HepG2 (cell line): ENCODE results near the gene HIGD1A. TPM values are rescaled to one million over a fixed set of nuclear protein-coding genes. Genes with fewer than 3 reads are reported as not detected.
A peak's percentile ranks its signal among the peaks of the same experiment; 100 is the strongest.

Experiments used
- ARNT ChIP-seq: fragments of 450-650 bp; IDR thresholded peaks from 2 replicates; pipeline ENCODE4 v1.6.1; 2017
- CEBPB ChIP-seq: IDR thresholded peaks from 2 replicates; pipeline ENCODE4 v1.6.1; 2011; ENCODE audit warnings: low read depth, low read length, improper control_type of control experiment, borderline replicate concordance
- CHD4 ChIP-seq: fragments of 200-600 bp; sonication (generic); IDR thresholded peaks from 2 replicates; pipeline ENCODE4 v1.7.0; 2017; ENCODE audit warnings: mild to moderate bottlenecking, low read length, borderline replicate concordance
- EEA1 ChIP-seq: sonication (generic); formaldehyde crosslinking; IDR thresholded peaks from 2 replicates; pipeline ENCODE4 v1.5.1; 2020; ENCODE audit warnings: mild to moderate bottlenecking, missing genetic modification reagents, borderline replicate concordance
- GATAD2A ChIP-seq: IDR thresholded peaks from 2 replicates; pipeline ENCODE4 v1.6.1; 2016
- HDAC1 ChIP-seq: sonication (generic); formaldehyde crosslinking; IDR thresholded peaks from 2 replicates; pipeline ENCODE4 v1.5.1; 2020; ENCODE audit warnings: mild to moderate bottlenecking, missing genetic modification reagents
- HDAC6 ChIP-seq: fragments of 200-600 bp; sonication (generic); IDR thresholded peaks from 2 replicates; pipeline ENCODE4 v1.7.0; 2017; ENCODE audit warnings: mild to moderate bottlenecking, antibody characterized with exemption, low read length, low read depth
- HNF4A ChIP-seq: sonication (generic); formaldehyde crosslinking; IDR thresholded peaks from 2 replicates; pipeline ENCODE4 v1.4.0; 2020; ENCODE audit warnings: missing genetic modification reagents
- ISL2 ChIP-seq: sonication (generic); formaldehyde crosslinking; IDR thresholded peaks from 2 replicates; pipeline ENCODE4 v1.5.0; 2020; ENCODE audit warnings: missing genetic modification reagents
- NPAS2 ChIP-seq: sonication (generic); formaldehyde crosslinking; IDR thresholded peaks from 2 replicates; pipeline ENCODE4 v1.8.0; 2022; ENCODE audit warnings: mild to moderate bottlenecking, missing genetic modification reagents, borderline replicate concordance
- SMAD3 ChIP-seq: sonication (generic); formaldehyde crosslinking; IDR thresholded peaks from 2 replicates; pipeline ENCODE4 v1.4.0; 2020; ENCODE audit warnings: missing genetic modification reagents
- SP140L ChIP-seq: sonication (generic); formaldehyde crosslinking; IDR thresholded peaks from 2 replicates; pipeline ENCODE4 v1.4.0; 2020; ENCODE audit warnings: missing genetic modification reagents, borderline replicate concordance
- SPEN ChIP-seq: sonication (generic); formaldehyde crosslinking; IDR thresholded peaks from 2 replicates; pipeline ENCODE4 v1.5.1; 2020; ENCODE audit warnings: low read depth, mild to moderate bottlenecking, missing genetic modification reagents
- TARDBP ChIP-seq: sonication (generic); formaldehyde crosslinking; IDR thresholded peaks from 2 replicates; pipeline ENCODE4 v1.8.0; 2022; ENCODE audit warnings: mild to moderate bottlenecking, missing genetic modification reagents
- ZBTB7A ChIP-seq: sonication (generic); formaldehyde crosslinking; IDR thresholded peaks from 2 replicates; pipeline ENCODE4 v1.8.0; 2022; ENCODE audit warnings: mild to moderate bottlenecking, missing genetic modification reagents
- ZMYM3 ChIP-seq: sonication (generic); formaldehyde crosslinking; IDR thresholded peaks from 2 replicates; pipeline ENCODE4 v1.5.1; 2020; ENCODE audit warnings: mild to moderate bottlenecking, missing genetic modification reagents
- ZNF468 ChIP-seq: sonication (generic); formaldehyde crosslinking; IDR thresholded peaks from 2 replicates; pipeline ENCODE4 v1.8.0; 2022; ENCODE audit warnings: mild to moderate bottlenecking, moderate library complexity, missing genetic modification reagents
- ZNF543 ChIP-seq: sonication (generic); formaldehyde crosslinking; IDR thresholded peaks from 2 replicates; pipeline ENCODE4 v1.4.0; 2020; ENCODE audit warnings: mild to moderate bottlenecking, missing genetic modification reagents
- ZNF558 ChIP-seq: sonication (generic); formaldehyde crosslinking; IDR thresholded peaks from 2 replicates; pipeline ENCODE4 v1.9.0; 2022; ENCODE audit warnings: mild to moderate bottlenecking, missing genetic modification reagents, borderline replicate concordance
- ZSCAN25 ChIP-seq: sonication (generic); formaldehyde crosslinking; IDR thresholded peaks from 2 replicates; pipeline ENCODE4 v1.8.0; 2022; ENCODE audit warnings: mild to moderate bottlenecking, missing genetic modification reagents
- polyA plus RNA-seq, 8 experiments: library from polyadenylated mRNA; depleted of rRNA in 3 of 8; stranded (reverse) in 7 of 8; unstranded in 1 of 8; fragments of >200 nt; fragmentation: Illumina TruSeq in 4 of 8; extraction: Trizol in 4 of 8; gene quantifications; 2 replicates each; pipeline versions ENCODE4 v1.2.1 to v1.2.3, GENCODE V29; 2011 to 2016; ENCODE audit warnings: low read depth in 4 of 8, missing spikeins in 1 of 8, mixed read lengths in 1 of 8; ENCODE audit not compliant: insufficient read depth in 1 of 8
- total RNA-seq, 5 experiments: library from RNA; depleted of rRNA; stranded (reverse); fragments of >200 nt; fragmentation: Illumina TruSeq; extraction: Trizol; gene quantifications; 2 replicates each; pipeline ENCODE4 v1.2.3, GENCODE V29; 2016; ENCODE audit warnings: low read depth in 1 of 5
- TF ChIP-seq, protein P1 (sequence below): IDR thresholded peaks from 2 replicates; pipeline ENCODE4 v1.4.0; 2020; ENCODE audit warnings: mild to moderate bottlenecking, missing genetic modification reagents
- TF ChIP-seq, protein P2 (sequence below): IDR thresholded peaks from 2 replicates; pipeline ENCODE4 v1.6.1; 2016; ENCODE audit warnings: control low read depth
- TF ChIP-seq, protein P3 (sequence below): sonication (generic); formaldehyde crosslinking; conservative IDR thresholded peaks from 2 replicates; pipeline ENCODE4 v1.4.0; 2020; ENCODE audit warnings: missing genetic modification reagents
- TF ChIP-seq, protein P4 (sequence below): IDR thresholded peaks from 2 replicates; pipeline ENCODE4 v1.6.1; 2018; ENCODE audit warnings: missing genetic modification reagents

HIGD1A gene
- total and polyA plus RNA-seq, 2 of the 13 experiments (the other 11 are each of a cell fraction or from before 2014, with no cell fraction given) = 222 to 253 TPM

DNA sequence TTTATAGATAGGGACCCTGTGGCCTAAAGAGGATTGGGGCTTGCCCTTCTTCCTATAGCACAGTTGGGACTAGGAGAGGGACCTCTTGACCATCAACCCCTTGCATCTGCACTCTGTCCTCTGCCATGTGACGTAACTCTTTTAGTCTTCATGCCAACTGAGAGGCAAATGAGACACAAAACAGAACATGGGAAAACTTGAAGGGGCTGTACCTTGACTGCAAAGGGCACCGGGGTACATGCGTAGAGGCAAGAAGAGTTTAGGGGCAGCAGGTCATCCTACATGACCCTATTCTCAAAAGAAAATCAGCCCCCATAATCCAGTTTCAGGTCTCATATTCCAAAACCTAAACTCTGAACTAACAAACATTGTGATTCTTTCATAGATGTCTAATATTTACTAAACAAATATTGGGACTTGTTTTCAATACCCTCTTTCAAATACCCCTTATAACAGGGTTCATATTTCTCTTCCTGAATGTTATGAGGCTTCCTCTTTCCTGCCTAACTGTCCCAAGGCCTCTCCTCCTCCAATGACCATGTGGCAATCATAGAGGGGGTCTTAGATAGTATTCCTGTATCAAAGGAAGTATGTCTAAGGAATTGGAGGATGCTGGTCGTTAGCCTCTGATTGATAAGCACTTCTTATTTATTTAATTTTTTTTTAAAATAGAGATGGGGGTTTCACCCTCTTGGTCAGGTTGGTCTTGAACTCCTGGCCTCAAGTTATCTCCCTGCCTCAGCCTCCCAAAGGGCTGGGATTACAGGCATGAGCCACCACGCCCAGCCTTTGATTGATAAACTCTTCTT, 25.5 kb upstream of the HIGD1A start (continued):
- TF ChIP-seq, protein P1, sequence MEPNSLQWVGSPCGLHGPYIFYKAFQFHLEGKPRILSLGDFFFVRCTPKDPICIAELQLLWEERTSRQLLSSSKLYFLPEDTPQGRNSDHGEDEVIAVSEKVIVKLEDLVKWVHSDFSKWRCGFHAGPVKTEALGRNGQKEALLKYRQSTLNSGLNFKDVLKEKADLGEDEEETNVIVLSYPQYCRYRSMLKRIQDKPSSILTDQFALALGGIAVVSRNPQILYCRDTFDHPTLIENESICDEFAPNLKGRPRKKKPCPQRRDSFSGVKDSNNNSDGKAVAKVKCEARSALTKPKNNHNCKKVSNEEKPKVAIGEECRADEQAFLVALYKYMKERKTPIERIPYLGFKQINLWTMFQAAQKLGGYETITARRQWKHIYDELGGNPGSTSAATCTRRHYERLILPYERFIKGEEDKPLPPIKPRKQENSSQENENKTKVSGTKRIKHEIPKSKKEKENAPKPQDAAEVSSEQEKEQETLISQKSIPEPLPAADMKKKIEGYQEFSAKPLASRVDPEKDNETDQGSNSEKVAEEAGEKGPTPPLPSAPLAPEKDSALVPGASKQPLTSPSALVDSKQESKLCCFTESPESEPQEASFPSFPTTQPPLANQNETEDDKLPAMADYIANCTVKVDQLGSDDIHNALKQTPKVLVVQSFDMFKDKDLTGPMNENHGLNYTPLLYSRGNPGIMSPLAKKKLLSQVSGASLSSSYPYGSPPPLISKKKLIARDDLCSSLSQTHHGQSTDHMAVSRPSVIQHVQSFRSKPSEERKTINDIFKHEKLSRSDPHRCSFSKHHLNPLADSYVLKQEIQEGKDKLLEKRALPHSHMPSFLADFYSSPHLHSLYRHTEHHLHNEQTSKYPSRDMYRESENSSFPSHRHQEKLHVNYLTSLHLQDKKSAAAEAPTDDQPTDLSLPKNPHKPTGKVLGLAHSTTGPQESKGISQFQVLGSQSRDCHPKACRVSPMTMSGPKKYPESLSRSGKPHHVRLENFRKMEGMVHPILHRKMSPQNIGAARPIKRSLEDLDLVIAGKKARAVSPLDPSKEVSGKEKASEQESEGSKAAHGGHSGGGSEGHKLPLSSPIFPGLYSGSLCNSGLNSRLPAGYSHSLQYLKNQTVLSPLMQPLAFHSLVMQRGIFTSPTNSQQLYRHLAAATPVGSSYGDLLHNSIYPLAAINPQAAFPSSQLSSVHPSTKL (CRISPR knock-in tag) = peak; percentile 44
- TF ChIP-seq SPEN (CRISPR knock-in tag) (no peak), EEA1 (CRISPR knock-in tag) (no peak), ZSCAN25 (CRISPR knock-in tag) (no peak), TARDBP (CRISPR knock-in tag) (0 out of 2 replicates have a peak, but pooled peaks have one; percentile 4), ZBTB7A (CRISPR knock-in tag) (peak; percentile 16; the same call in 1 of the 2 replicates), HDAC1 (CRISPR knock-in tag) (no peak; the same call in 1 of the 2 replicates), ARNT (no peak), NPAS2 (CRISPR knock-in tag) (no peak), GATAD2A (CRISPR knock-in tag) (peak; percentile 44), ZNF558 (CRISPR knock-in tag) (no peak), ZNF468 (CRISPR knock-in tag) (no peak), ISL2 (CRISPR knock-in tag) (peak; percentile 77), CEBPB (0 out of 2 replicates have a peak, but pooled peaks have one; percentile 39), SMAD3 (peak; percentile 14; the same call in 1 of the 2 replicates), ZMYM3 (CRISPR knock-in tag) (peak; percentile 46; the same call in 1 of the 2 replicates), SP140L (CRISPR knock-in tag) (0 out of 2 replicates have a peak, but pooled peaks have one; percentile 62), ZNF543 (CRISPR knock-in tag) (0 out of 2 replicates have a peak, but pooled peaks have one; percentile 10), CHD4 (peak; percentile 73; the same call in 1 of the 2 replicates), HNF4A (CRISPR knock-in tag) (peak; percentile 62), HDAC6 (no peak)
- TF ChIP-seq, protein P2, sequence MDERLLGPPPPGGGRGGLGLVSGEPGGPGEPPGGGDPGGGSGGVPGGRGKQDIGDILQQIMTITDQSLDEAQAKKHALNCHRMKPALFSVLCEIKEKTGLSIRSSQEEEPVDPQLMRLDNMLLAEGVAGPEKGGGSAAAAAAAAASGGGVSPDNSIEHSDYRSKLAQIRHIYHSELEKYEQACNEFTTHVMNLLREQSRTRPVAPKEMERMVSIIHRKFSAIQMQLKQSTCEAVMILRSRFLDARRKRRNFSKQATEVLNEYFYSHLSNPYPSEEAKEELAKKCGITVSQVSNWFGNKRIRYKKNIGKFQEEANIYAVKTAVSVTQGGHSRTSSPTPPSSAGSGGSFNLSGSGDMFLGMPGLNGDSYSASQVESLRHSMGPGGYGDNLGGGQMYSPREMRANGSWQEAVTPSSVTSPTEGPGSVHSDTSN = no peak
- TF ChIP-seq, protein P3, sequence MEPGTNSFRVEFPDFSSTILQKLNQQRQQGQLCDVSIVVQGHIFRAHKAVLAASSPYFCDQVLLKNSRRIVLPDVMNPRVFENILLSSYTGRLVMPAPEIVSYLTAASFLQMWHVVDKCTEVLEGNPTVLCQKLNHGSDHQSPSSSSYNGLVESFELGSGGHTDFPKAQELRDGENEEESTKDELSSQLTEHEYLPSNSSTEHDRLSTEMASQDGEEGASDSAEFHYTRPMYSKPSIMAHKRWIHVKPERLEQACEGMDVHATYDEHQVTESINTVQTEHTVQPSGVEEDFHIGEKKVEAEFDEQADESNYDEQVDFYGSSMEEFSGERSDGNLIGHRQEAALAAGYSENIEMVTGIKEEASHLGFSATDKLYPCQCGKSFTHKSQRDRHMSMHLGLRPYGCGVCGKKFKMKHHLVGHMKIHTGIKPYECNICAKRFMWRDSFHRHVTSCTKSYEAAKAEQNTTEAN (CRISPR knock-in tag) = 0 out of 2 replicates have a peak, but pooled peaks have one; percentile 13
- TF ChIP-seq, protein P4, sequence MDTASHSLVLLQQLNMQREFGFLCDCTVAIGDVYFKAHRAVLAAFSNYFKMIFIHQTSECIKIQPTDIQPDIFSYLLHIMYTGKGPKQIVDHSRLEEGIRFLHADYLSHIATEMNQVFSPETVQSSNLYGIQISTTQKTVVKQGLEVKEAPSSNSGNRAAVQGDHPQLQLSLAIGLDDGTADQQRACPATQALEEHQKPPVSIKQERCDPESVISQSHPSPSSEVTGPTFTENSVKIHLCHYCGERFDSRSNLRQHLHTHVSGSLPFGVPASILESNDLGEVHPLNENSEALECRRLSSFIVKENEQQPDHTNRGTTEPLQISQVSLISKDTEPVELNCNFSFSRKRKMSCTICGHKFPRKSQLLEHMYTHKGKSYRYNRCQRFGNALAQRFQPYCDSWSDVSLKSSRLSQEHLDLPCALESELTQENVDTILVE = peak; percentile 12; the same call in 1 of the 2 replicates
